Body of pancreas (tissue), 4 donors: ENCODE results near the gene NDC80.

ENCODE experiments used
- CTCF ChIP-seq, 7 experiments: fragments of 450-650 bp in 4 of 7; fragments of 200-600 bp in 3 of 7; sonication (generic) in 3 of 7; IDR thresholded peaks; one replicate each; pipeline ENCODE4 v1.5.1; 2016 to 2019; ENCODE audit warnings: antibody characterized with exemption in 7 of 7
- POLR2A ChIP-seq, 3 donors: fragments of 450-650 bp; IDR thresholded peaks; one replicate each; pipeline ENCODE4 v1.6.1; 2016; ENCODE audit warnings: antibody characterized with exemption in 3 of 3, mild to moderate bottlenecking in 2 of 3

GRCh38 chr18:2589345-2590068 is 18.1 kb downstream of the NDC80 start:
- no peak for TF ChIP-seq POLR2A (IDR thresholded peaks at IDR 0.05)
- TF ChIP-seq CTCF (IDR thresholded peaks at IDR 0.05) = no peak
